ENCODE data around the gene CACNA1C. TPM values are rescaled to one million over a fixed set of nuclear protein-coding genes. Genes with fewer than 3 reads are reported as not detected.

CACNA1C gene
- total and polyA plus RNA-seq, 10 of the 15 experiments (the other 5 are each of a cell fraction or from before 2014, with no cell fraction given) = under 0.01 to 0.15 (median 0.09) TPM; not detected in 5

- H3K27me3 ChIP-seq (replicated peaks in 1 of 2; ENCODE audit: control insufficient read depth in 2 of 2, insufficient read depth in 2 of 2, low read length in 1 of 2) = no peaks in the 10 kb centered on the region
Observed at GRCh38 chr12:2359725-2360629, 307.2 kb downstream of the CACNA1C start.

DNA sequence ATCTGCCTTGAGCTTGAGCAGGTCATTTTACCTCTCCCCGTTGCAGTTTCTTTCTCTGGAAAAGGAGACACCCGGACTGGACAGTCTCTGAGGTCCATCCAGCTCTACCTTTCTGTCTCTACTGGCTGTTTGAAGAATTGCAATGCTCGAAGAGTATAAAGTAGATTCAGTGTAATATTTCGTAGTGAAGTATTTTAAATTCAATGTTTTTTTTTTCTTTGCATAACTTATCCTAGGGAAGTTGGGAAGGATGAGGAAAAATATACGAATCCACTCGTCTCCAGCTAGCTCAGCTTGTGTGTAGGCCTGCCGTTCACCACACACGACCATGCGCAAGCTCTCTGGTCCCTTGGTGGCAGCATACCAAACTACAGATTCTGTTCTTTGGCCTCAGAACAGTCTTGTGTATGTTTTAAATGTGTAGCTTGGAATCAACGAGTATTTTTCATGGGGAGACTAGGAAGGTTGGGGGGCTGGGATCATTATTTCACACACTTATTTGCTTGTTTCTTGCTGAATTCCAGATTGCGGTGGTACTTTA, 307.9 kb downstream of the CACNA1C start:
- intact Hi-C loops (cut with micrococcal nuclease; ENCODE audit: unreplicated experiment) = no loop called here

More at GRCh38 chr12:2359725-2360629, 307.2 kb downstream of the CACNA1C start:
- ChIA-PET POLR2A (no interaction called here), RAD21 (ENCODE audit: unreplicated experiment) (no interaction called here), CTCF (interaction anchor here (1.4 kb wide), 2 partner anchors 223 kb away, joined by 3 to 5 read pairs; no protein-coding TSS in a partner anchor), SMC1A (ENCODE audit: uncharacterized antibody, unreplicated experiment) (interaction anchor here (0.5 to 0.6 kb wide), 2 partner anchors 91 to 1995 kb away, joined by 3 read pairs; no protein-coding TSS in a partner anchor)
- in situ Hi-C loops (cut with MboI) = no loop called here
- no peak for DNase-seq (ENCODE audit: low read depth, low spot score)
- no peak for ATAC-seq
- TF ChIP-seq SPI1 (IDR thresholded peaks at IDR 0.05; ENCODE audit: borderline replicate concordance, insufficient read depth, low read depth, low read length) = peak; percentile 41; the same call in 1 of the 2 replicates
- TF ChIP-seq BRCA1 (IDR thresholded peaks at IDR 0.05; ENCODE audit: low read depth, low read length) = no peak
- Histone ChIP-seq H3K79me2 (ENCODE audit: control insufficient read depth, insufficient read depth, low read length) (no peaks in the 10 kb centered on the region), H4K20me1 (ENCODE audit: control insufficient read depth, insufficient read depth) (no peaks in the 10 kb centered on the region), H3K4me1 (ENCODE audit: control insufficient read depth, insufficient read depth, low read length) (peaks cover 21% of the 10 kb centered on the region), H3K4me3 (no peak overlapping the region), H3K27ac (ENCODE audit: control insufficient read depth, insufficient read depth) (no peak overlapping the region), H3K4me2 (ENCODE audit: control insufficient read depth, insufficient read depth) (no peak overlapping the region), H3K36me3 (ENCODE audit: control insufficient read depth in 2 of 2, insufficient read depth in 2 of 2, low read length in 1 of 2) (no peaks in the 10 kb centered on the region), H2AFZ (ENCODE audit: control insufficient read depth, low read depth, low read length) (no peak overlapping the region), H3K9ac (ENCODE audit: control insufficient read depth, insufficient read depth, low read length) (no peak overlapping the region), H3K9me3 (replicated peaks; ENCODE audit: control insufficient read depth, insufficient read depth, low read length) (no peaks in the 10 kb centered on the region)
- no peak for FAIRE-seq
- 45% methylated on average over 14 of the region's 15 CpGs for WGBS (ENCODE audit: insufficient coverage, insufficient replicate concordance, low lambda C conversion rate, missing lambda C conversion rate)
- intact Hi-C loops (cut with micrococcal nuclease; ENCODE audit: unreplicated experiment) = loop anchor here (1.0 kb wide), 1 partner anchor 222 kb away; no protein-coding TSS in a partner anchor
- no TSS peak for BruUV-seq (replicated peaks)

More for the DNA sequence above, 307.9 kb downstream of the CACNA1C start:
- H2AFZ ChIP-seq (ENCODE audit: control insufficient read depth, low read depth, low read length) = no peak overlapping the region
- no peaks in the 10 kb centered on the region for H3K36me3 ChIP-seq (ENCODE audit: control insufficient read depth in 2 of 2, insufficient read depth in 2 of 2, low read length in 1 of 2)
- no peaks in the 10 kb centered on the region for H3K79me2 ChIP-seq (ENCODE audit: control insufficient read depth, insufficient read depth, low read length)
- ChIA-PET RAD21 (ENCODE audit: unreplicated experiment) (no interaction called here), POLR2A (no interaction called here), CTCF (interaction anchor here (0.6 to 1.6 kb wide), 3 partner anchors 15 to 223 kb away, joined by 3 to 4 read pairs (median 3); no protein-coding TSS in a partner anchor), SMC1A (ENCODE audit: uncharacterized antibody, unreplicated experiment) (interaction anchor here (0.6 kb wide), 2 partner anchors 15 to 91 kb away, joined by 3 to 5 read pairs; no protein-coding TSS in a partner anchor)
- peaks cover 21% of the 10 kb centered on the region for H3K4me1 ChIP-seq (ENCODE audit: control insufficient read depth, insufficient read depth, low read length)
- H3K4me2 ChIP-seq (ENCODE audit: control insufficient read depth, insufficient read depth) = no peak overlapping the region
- H3K4me3 ChIP-seq = no peak overlapping the region
- BruUV-seq (replicated peaks) = no TSS peak
- no peaks in the 10 kb centered on the region for H3K27me3 ChIP-seq (replicated peaks in 1 of 2; ENCODE audit: control insufficient read depth in 2 of 2, insufficient read depth in 2 of 2, low read length in 1 of 2)
- no peaks in the 10 kb centered on the region for H4K20me1 ChIP-seq (ENCODE audit: control insufficient read depth, insufficient read depth)
- 46% methylated on average over 11 of the region's 11 CpGs for WGBS (ENCODE audit: insufficient coverage, insufficient replicate concordance, low lambda C conversion rate, missing lambda C conversion rate)
- TF ChIP-seq, protein P1, sequence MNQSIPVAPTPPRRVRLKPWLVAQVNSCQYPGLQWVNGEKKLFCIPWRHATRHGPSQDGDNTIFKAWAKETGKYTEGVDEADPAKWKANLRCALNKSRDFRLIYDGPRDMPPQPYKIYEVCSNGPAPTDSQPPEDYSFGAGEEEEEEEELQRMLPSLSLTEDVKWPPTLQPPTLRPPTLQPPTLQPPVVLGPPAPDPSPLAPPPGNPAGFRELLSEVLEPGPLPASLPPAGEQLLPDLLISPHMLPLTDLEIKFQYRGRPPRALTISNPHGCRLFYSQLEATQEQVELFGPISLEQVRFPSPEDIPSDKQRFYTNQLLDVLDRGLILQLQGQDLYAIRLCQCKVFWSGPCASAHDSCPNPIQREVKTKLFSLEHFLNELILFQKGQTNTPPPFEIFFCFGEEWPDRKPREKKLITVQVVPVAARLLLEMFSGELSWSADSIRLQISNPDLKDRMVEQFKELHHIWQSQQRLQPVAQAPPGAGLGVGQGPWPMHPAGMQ (IDR thresholded peaks at IDR 0.05; ENCODE audit: borderline replicate concordance) = no peak
- TF ChIP-seq, protein P2, sequence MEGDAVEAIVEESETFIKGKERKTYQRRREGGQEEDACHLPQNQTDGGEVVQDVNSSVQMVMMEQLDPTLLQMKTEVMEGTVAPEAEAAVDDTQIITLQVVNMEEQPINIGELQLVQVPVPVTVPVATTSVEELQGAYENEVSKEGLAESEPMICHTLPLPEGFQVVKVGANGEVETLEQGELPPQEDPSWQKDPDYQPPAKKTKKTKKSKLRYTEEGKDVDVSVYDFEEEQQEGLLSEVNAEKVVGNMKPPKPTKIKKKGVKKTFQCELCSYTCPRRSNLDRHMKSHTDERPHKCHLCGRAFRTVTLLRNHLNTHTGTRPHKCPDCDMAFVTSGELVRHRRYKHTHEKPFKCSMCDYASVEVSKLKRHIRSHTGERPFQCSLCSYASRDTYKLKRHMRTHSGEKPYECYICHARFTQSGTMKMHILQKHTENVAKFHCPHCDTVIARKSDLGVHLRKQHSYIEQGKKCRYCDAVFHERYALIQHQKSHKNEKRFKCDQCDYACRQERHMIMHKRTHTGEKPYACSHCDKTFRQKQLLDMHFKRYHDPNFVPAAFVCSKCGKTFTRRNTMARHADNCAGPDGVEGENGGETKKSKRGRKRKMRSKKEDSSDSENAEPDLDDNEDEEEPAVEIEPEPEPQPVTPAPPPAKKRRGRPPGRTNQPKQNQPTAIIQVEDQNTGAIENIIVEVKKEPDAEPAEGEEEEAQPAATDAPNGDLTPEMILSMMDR (IDR thresholded peaks at IDR 0.05 in 2 of 3, conservative IDR thresholded peaks at IDR 0.05 in 1 of 3; ENCODE audit: control insufficient read depth in 2 of 3, extremely low read depth in 1 of 3, insufficient read depth in 1 of 3, low read depth in 3 of 3, low read length in 3 of 3) = peak in 1 of 3 experiments; percentile 27; a peak in 1 of 6 replicates
- H3K9ac ChIP-seq (ENCODE audit: control insufficient read depth, insufficient read depth, low read length) = no peak overlapping the region
- no peak for ATAC-seq
- no peak for DNase-seq (ENCODE audit: low read depth, low spot score)
- no peak overlapping the region for H3K27ac ChIP-seq (ENCODE audit: control insufficient read depth, insufficient read depth)
- in situ Hi-C loops (cut with MboI) = no loop called here
- no peaks in the 10 kb centered on the region for H3K9me3 ChIP-seq (replicated peaks; ENCODE audit: control insufficient read depth, insufficient read depth, low read length)
- no peak for FAIRE-seq

Data from GM12878 (cell line).